T-helper 2 cell treated with Interferon-gamma antibody and Interleukin-4, amounts not matched to agents 5 μg/mL and 100 μg/mL, for 36 hours (primary cell): ENCODE measurements around the gene GALNS.

Source experiments
- DNase-seq: peaks from one replicate; pipeline ENCODE4 v3.0.0; 2021; ENCODE audit warnings: low spot score
- H3K27ac Mint-ChIP-seq: one replicate; pipeline ENCODE4 v1.8.0; 2021; ENCODE audit warnings: mild to moderate bottlenecking, mixed read lengths
- H3K27me3 Mint-ChIP-seq: one replicate; pipeline ENCODE4 v1.8.0; 2021; ENCODE audit warnings: low read depth, mixed read lengths
- H3K36me3 Mint-ChIP-seq: one replicate; pipeline ENCODE4 v1.8.0; 2021; ENCODE audit warnings: low read depth, mixed read lengths
- H3K4me1 Mint-ChIP-seq: one replicate; pipeline ENCODE4 v1.8.0; 2021; ENCODE audit warnings: low read depth, mixed read lengths
- H3K4me3 Mint-ChIP-seq: one replicate; pipeline ENCODE4 v1.8.0; 2022; ENCODE audit warnings: mild to moderate bottlenecking, moderate library complexity, mixed read lengths
- H3K9me3 Mint-ChIP-seq: one replicate; pipeline ENCODE4 v1.8.0; 2021; ENCODE audit warnings: mixed read lengths

The GALNS gene

GRCh38 chr16:88764080-88764479 is 92.7 kb downstream of the GALNS start:
- no peak for DNase-seq
- Mint-ChIP-seq H3K4me3 (no peak overlapping the region), H3K36me3 (peaks cover 12% of the 10 kb centered on the region), H3K27me3 (no peaks in the 10 kb centered on the region), H3K27ac (no peak overlapping the region), H3K9me3 (no peaks in the 10 kb centered on the region), H3K4me1 (peaks cover 10% of the 10 kb centered on the region)
